Stimulated activated naive CD4-positive, alpha-beta T cell treated with Interleukin-2 at 50 U/mL for 16 hours (primary cell): ENCODE data around the gene MSANTD1.

ENCODE experiments used
- DNase-seq: peaks from one replicate; lab custom pipeline; 2025; lab: John Stamatoyannopoulos, UW

MSANTD1 gene

DNA sequence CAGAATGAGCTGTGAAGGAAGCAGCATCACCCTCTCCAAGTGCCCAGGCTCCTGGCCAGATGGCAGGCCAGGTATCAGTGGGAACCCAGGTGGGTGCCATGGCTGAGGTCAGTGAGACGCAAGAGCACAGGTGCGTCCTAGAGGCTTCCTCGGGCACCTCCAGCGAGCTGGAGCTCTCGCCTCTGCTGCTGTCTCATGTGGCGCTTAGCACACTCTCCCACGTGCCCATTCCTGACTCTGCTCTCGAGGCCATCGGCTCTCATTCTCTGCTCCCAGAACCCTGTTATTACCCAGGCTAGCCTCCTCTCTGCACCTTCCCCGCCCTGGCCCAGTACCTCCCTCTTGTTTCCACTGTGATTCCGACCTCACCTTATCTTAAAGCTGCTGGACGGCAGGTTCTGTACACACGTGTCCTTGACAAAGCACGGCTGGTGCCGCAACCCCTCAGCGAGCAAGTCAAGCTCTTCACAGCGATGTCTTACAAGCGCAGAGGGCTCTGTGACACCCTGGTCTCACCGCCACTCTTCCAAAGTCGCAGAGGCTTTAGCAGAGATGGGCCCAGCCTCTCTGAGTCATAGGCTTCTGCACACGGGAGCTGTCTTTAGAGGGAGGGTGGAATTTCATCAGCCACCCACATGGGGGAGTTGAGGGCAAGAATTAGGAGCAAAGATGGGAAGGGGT is 15.4 kb upstream of the MSANTD1 start:
- DNase-seq = no peak

DNA sequence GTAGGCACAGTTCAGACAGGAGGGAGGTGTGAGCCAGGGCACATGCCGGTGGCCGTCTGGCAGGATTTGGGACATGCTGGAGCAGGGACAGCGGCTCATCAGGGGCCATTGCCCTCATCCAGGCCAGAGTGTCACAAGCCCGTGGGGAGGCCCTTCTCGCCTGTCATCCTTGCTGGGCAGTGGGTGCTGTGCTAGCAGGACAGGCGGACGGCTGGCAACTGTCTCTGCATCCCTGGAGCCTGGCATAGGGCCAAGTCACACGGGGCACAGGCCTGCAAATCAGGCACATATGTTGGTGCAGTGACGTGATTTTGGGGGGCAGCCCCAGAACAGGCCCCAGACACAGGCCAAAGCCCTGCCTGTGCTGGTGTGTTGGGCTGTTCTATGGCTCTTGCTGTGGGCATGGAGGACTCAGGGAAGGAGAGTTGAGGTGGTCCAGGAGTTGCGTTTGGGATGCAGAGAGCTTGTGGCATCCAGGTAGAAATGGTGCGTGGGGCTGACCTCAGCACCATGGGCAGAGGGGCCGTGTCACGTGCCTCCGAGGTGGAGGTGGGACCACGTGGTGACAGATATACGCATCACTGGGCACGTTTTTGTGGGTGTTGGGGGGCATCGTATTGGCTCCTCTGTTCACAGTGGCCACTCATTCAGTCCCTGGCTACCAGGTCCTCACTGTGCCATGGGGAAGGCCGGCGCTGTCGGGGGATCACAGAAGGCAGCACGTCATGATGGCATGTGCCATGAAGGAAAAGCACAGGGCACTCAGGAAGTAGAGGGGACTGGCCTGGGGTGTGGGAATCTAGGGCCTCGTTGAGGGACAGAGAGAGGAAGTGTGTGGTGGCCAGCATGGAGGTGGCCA is 14.6 kb upstream of the MSANTD1 start:
- DNase-seq = no peak

DNA sequence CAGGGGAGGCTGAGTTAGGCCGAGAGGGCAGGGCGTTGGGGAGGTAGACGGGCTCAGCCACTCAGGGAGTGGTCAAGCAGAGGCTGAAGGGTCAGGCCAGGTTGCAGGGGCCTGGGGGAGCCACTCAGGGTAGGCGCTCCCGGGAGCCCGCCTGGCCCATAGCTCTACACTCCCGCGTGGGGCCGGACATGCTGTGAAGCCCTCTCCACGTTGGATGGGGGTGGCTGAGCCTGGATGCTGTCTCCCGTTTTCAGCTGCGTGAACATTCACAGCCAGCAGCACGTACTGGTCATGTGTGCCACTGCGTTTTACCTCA is 14.0 kb upstream of the MSANTD1 start:
- no peak for DNase-seq

DNA sequence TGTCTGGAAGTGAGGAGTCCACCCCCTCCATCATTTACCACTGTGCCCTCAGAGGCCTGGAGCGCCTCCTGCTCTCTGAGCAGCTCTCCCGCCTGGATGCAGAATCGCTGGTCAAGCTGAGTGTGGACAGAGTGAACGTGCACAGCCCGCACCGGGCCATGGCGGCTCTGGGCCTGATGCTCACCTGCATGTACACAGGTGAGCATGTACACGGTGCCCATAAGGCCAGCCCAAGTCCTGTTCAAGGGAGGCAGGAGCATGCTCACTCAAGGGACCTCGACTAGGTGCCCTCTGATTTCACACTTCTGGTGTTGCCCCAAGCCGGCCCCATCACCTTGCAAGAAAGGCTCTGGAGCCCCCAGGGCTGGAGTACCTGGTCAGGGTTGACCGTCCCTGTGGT is 13.4 kb upstream of the MSANTD1 start:
- DNase-seq = no peak

DNA sequence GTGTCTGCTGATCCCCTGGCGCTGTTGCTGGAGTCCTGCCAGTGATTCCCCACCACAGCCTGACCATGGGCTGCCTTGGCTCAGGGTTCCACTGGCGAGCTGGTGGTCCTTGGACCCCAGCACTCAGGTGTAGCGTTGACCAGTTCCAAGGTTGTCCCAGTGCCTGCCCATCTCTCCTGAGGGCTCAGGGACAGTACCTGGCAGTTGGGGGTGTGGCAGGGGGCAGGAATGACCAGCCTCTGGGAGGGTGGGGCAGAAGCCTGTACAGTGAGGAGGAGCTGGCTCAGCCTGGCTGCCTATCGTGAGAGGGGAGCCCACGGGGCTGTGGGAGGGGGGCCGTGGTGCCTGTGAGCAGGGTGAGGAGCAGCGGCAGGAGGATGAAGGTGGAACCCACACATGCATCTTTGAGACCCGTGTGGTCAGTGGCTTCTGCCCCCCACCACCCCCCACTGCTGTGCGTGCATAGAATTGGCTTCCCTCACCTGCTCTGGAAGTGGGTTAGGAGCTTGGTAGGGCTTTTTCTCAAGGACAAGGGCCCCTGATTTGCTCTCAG is 12.6 kb upstream of the MSANTD1 start:
- no peak for DNase-seq

DNA sequence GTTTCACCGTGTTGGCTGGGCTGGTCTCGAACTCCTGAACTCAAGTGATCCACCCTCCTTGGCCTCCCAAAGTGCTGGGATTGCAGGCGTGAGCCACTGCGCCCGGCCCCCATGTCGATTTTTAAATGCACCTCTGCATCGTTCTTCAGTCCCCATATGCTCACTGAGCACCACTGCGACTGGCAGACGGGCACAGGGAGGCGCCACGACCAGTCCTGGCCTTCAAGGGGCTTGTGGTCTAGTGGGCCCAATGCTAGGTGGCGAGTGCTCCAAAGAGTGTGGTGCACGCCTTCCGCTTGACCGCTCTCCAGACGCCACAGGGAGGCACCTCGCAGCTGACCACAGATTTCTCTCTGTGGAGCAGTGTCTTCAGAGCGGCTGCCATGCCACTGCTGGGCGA is 11.7 kb upstream of the MSANTD1 start:
- no peak for DNase-seq

DNA sequence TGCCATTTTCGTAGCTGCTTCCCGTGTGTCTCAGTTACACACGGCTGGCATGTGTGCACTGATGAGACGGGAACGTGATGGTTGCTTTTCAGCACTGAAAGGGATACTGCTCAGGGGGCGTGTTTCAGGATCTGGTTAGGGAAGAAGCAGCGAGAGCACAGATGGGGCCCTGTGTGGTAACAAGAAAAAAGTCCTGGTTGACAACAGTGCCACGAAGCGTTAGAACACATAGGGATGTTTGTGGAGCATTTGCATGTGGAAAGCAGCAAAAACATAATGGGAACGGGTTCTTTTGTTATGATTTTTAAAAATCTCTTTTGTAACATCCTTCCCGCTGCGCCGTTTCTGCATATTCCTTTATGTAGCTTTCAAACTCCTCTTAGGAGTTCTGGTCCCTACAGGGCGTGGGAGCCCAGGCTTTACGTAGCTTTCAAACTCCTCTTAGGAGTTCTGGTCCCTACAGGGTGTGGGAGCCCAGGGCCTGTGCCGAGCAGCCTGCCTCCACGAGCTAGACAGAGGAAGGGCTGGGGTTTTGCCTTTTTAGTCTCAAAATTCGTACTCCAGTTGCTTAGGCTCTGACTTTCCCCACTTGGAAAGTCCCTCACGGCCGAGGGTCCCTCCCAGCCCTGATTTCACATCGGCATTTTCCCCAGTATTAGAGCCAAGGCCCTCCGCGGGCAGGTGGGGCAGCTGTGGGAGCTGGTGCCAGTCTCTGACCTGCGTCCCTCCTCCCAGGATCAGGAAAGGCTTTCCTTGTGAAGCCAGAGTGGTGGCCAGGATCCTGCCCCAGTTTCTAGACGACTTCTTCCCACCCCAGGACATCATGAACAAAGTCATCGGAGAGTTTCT is 11.0 kb upstream of the MSANTD1 start:
- DNase-seq = no peak

DNA sequence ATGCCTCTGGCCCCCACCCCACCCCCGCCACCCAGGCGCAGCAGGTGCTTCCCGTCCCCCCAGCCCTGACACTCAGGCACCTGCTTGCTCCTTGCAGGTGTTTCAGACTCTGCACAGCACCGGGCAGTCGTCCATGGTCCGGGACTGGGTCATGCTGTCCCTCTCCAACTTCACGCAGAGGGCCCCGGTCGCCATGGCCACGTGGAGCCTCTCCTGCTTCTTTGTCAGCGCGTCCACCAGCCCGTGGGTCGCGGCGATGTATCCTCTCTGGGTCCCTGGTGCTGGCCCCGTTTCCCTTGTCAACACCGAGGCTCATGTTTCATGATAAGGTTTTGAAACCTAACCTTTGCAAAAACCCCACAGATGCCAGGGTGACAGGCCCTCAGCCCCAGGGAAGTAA is 10.2 kb upstream of the MSANTD1 start:
- DNase-seq = no peak

DNA sequence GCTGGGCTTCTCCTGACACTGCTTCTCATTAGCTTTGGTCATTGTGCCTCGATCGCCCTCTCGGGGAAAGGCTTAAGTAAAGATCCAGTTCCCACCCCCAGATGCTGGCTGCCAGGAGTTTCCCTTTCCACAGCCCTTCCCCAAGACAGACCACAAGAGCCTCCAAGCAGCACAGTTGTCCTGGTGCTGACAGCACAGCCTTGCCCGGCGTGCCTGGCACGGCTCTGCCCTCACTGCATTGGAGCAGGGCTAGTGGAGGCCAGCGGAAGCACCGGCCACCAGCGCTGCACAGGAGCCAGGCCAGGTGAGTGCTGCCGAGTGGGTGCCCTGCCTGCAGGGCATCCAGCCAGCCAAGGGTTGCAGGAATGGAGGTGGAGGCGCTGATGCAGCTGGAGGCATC is 9.7 kb upstream of the MSANTD1 start:
- no peak for DNase-seq

DNA sequence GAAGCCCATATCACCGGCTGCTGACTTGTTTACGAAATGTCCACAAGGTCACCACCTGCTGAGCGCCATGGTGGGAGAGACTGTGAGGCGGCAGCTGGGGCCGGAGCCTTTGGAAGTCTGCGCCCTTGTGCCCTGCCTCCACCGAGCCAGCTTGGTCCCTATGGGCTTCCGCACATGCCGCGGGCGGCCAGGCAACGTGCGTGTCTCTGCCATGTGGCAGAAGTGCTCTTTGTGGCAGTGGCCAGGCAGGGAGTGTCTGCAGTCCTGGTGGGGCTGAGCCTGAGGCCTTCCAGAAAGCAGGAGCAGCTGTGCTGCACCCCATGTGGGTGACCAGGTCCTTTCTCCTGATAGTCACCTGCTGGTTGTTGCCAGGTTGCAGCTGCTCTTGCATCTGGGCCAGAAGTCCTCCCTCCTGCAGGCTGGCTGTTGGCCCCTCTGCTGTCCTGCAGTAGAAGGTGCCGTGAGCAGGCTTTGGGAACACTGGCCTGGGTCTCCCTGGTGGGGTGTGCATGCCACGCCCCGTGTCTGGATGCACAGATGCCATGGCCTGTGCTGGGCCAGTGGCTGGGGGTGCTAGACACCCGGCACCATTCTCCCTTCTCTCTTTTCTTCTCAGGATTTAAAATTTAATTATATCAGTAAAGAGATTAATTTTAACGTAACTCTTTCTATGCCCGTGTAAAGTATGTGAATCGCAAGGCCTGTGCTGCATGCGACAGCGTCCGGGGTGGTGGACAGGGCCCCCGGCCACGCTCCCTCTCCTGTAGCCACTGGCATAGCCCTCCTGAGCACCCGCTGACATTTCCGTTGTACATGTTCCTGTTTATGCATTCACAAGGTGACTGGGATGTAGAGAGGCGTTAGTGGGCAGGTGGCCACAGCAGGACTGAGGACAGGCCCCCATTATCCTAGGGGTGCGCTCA is 8.7 kb upstream of the MSANTD1 start:
- no peak for DNase-seq

DNA sequence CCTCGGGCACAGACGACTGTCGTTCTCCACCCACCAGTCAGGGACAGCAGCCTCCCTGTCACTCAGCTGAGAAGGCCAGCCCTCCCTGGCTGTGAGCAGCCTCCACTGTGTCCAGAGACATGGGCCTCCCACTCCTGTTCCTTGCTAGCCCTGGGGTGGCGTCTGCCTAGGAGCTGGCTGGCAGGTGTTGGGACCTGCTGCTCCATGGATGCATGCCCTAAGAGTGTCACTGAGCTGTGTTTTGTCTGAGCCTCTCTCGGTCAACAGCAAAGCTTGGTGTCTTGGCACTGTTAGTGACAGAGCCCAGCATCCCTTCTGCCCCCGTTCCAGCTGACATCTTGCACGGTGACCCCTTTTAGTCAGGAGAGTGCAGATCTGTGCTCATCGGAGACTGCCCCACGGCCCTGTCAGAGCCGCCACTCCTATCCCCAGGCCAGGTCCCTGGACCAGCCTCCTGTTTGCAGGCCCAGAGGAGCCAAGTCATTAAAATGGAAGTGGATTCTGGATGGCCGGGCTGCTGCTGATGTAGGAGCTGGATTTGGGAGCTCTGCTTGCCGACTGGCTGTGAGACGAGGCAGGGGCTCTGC is 7.9 kb upstream of the MSANTD1 start:
- no peak for DNase-seq

DNA sequence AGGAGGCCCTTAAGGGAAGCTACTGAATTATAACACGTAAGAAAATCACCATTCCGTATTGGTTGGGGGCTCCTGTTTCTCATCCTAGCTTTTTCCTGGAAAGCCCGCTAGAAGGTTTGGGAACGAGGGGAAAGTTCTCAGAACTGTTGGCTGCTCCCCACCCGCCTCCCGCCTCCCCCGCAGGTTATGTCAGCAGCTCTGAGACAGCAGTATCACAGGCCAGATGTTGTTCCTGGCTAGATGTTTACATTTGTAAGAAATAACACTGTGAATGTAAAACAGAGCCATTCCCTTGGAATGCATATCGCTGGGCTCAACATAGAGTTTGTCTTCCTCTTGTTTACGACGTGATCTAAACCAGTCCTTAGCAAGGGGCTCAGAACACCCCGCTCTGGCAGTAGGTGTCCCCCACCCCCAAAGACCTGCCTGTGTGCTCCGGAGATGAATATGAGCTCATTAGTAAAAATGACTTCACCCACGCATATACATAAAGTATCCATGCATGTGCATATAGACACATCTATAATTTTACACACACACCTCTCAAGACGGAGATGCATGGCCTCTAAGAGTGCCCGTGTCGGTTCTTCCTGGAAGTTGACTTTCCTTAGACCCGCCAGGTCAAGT is 6.9 kb upstream of the MSANTD1 start:
- DNase-seq = no peak

DNA sequence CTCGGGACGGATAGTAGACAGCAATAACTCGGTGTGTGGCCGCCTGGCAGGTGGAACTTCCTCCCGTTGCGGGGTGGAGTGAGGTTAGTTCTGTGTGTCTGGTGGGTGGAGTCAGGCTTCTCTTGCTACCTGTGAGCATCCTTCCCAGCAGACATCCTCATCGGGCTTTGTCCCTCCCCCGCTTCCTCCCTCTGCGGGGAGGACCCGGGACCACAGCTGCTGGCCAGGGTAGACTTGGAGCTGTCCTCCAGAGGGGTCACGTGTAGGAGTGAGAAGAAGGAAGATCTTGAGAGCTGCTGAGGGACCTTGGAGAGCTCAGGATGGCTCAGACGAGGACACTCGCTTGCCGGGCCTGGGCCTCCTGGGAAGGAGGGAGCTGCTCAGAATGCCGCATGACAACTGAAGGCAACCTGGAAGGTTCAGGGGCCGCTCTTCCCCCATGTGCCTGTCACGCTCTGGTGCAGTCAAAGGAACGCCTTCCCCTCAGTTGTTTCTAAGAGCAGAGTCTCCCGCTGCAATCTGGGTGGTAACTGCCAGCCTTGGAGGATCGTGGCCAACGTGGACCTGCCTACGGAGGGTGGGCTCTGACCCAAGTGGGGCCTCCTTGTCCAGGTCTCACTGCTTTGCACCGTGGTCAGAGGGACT is 5.7 kb upstream of the MSANTD1 start:
- no peak for DNase-seq

DNA sequence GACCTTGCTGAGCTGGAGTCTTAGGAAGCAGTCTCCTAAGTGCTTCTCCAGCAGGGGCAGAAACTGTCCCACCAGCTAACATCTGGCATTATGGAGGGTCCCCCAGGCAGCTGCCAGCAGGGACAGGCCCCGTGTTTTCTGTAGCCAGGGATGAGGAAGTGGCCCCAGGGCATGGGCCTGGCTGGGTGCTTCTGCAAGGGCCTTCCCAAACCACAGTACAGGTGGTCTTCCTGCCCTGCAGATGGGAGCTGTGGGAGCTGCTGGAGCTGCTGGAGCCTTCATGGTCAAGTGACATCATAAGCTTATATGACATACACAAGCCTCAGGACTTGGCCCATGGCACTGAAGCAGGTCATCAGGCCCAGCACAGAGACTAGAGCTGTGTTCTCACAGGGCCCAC is 5.0 kb upstream of the MSANTD1 start:
- DNase-seq = no peak

DNA sequence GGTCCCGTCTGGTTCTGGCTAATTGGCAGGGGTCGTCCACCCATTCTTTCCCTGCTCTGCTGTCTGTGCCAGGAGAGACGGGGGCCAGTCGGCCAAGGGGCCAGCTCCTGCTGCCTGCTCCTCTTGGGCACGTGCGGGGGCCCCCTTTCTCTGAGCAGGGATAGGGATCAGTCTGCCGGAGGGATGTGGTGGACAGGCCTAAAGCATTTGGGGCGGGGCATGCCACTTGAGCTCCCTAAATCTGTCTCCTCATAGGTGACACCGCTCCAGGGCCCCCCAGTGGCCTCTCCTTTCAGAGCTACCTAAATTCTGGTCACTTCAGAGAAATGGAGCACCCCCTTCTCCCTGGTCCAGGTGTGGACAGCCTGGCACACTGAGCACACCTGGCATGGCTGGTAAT is 4.2 kb upstream of the MSANTD1 start:
- no peak for DNase-seq

DNA sequence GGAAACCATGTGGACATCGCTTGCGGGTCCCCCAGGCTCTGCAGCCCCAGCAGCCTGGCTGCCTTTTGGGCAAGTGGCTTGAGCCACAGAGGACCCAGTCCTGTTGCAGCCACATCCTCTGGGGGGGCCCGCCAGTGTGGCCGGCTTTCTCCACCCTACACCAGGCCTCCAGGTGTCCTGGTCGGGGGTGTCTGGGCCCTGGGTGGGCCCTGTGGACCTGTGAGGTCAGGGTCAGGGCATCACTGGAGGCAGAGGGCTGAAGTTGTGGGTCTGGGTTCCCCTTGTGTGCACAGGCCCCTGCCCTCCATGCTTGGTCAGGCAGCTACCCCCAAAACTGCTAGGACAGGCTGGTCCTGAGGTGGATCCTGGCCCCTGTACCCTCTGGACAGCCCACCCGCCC is 3.3 kb upstream of the MSANTD1 start:
- no peak for DNase-seq

DNA sequence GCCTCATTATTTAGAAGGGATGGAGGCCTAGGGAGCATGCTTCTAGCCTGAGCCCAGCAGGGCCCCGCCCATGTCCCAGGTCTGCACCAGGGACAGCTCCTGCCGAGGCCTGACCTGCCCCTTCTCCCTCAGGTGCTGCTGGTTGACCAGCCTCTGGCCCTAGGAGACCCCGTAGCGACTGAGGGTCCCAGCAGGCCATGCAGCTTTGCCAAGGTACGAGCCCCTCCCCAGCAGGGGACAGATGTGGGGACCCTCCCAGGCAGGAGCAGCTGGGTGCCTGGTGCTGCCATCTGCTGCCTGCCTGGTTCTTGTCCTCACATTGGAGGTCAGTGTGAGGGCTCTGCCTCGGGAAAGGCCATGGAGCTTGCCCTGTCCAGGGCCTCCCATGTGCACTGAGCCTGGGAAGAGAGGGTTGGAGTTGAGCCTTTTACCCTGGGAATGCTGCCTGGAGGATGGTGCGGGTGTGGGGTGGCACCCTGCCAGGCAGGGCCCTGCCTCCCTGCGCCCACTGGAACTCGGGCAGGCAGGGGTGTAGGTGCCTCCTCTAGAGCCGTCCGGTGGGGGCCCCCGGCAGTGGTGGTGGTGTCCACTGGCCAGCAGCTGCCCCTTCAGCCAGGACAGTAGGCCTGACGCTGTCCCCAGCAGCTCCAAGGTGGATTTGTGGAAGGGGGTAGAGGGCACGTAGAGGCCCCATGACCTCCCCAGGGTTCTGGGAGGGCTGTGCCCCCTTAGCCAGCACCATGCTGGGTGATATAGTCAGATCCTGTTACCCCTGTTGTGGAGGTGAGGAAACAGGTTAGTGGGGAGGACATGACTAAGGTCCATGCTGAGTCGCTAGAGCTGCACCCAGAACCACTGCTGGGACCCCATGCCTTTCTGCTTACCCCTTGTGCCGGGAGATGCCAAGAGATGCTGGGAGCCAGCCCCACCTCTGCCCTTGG is 2.2 kb upstream of the MSANTD1 start:
- DNase-seq = no peak

DNA sequence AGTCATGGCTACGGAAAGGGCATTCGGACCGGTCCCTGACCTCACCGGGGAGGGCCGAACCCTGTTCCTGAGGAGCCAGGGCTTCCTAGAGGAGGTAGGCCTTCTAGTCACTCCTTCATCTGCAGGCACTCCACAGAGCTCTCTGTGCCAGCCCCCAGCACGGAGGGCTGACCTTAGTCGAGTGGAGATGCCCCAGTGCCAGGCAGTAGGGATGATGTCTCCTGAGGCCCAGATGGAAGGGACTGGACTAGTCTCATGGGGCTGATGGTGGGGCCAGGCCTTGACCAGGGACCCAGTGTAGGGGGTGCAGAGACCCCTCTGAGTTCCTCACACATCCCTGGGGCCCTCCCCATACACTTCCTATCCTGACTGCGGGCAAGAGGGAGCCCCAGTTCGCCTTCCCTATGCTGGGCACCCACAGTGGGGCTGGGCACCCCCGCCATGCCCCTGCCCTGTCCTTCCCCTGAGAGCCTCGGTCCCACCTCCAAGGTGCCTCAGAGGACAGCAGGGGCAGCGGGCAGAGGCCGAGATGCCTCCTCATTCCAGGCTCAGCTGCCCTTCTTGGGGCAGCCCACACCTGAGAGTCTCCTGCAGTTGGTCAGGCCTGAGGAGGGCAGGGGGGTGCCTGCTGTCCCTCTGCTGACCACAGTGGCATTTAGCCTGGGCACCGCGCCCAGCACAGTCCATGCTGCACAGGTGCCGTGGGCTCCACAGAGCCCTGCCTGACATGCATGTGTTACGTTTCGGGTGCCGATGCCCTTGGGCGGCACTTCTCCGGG is 1.4 kb upstream of the MSANTD1 start:
- no peak for DNase-seq
